Erythroblast (primary cell): ENCODE results near the gene NPFF.

Source experiments
- GATA1 ChIP-seq: IDR thresholded peaks from 2 replicates; pipeline ENCODE4 v1.6.1; 2011; ENCODE audit warnings: low read depth, mild to moderate bottlenecking, control low read depth, low read length, moderate library complexity
- POLR2A ChIP-seq: IDR thresholded peaks from 2 replicates; pipeline ENCODE4 v1.6.1; 2011; ENCODE audit warnings: mild to moderate bottlenecking, low read length

- TF ChIP-seq POLR2A: peak; percentile 42
- no peak for TF ChIP-seq GATA1
Measured at GRCh38 chr12:53483225-53483978, 23.9 kb downstream of the NPFF start.
